Fibroblast of upper back skin (primary cell): ENCODE data around the gene SEL1L.
"Not testable (repeated sequence)": the region's sequence is repeated elsewhere in the genome, so short reads cannot be mapped to it uniquely, and the experiment has no call there.

Experiments used
- DNase-seq: peaks from one replicate; pipeline ENCODE4 v3.0.0-alpha.2; 2013

Gene SEL1L

DNA sequence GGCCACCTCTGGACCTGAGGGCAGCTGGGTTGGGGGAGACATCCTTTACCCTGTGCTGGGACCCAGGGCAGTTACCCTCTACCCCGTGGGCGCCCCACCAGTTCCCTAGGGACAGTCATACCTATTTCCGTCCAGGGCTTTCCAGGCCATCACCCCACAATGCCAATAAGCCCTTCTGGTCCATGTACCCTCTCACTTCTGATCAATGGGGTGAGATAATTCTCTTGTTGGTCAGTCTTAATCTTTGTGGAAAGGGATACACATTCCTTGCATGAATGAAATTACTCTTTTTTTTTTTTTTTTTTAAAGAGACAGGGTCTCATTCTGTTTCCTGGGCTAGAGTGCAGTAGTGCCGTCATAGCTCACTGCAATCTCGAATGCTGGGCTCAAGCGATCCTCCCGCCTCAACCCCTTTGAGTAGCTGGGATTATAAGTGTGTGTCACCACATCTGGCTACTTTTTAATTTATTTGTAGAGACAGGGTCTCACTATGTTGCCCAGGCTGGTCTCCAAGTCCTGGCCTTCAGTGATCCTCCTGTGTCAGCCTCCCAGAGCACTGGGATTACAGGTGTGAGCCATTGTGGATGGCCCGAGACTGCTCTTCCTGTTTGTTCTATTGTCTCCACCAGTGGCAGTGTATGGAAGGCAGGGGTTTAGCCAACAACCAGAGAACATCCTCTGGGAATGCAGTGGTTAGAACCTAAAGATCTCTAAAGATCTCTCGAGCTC is 87.2 kb downstream of the SEL1L start:
- no peak for DNase-seq

DNA sequence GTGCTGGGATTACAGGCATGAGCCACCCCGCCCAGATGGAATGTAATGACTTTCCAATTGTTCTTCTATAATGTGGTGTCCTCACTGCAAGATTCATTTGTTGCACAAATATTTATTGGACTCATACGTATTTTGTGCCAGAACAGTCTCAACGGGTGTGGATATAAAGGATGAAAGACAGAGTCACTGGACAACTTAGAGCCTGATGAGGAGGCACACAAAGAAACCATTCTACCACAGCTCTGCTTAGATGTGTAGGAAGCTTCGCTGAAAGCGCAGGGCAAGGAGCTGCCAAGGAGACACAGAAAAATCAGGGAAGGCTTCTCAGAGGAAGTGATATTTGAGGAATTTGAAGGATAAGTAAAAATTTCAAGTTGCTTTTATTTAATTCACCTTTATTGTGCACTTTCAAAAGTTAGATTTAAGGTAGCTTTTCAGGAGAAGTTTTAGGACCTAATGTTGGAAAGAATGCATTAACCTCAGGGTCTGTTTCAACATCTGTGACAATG is 92.0 kb downstream of the SEL1L start:
- no peak for DNase-seq

DNA sequence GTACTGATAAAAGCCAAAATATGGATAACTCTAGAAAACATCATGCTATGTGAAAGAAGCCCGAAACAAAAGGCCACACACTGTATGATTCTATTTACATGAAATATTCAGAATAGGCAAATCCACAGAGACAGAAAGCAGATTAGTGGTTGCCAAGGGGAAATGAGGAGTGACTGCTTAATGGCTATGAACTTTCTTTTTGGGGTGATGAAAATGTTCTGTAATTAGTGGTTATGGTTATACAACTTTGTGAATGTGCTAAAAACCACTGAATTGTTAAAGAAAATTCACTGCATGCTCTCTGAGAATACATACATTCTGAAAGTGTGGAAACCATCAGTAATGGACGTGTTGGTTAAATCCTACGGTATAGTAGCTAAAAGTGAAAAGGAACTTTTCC is 93.6 kb downstream of the SEL1L start:
- DNase-seq = no peak

DNA sequence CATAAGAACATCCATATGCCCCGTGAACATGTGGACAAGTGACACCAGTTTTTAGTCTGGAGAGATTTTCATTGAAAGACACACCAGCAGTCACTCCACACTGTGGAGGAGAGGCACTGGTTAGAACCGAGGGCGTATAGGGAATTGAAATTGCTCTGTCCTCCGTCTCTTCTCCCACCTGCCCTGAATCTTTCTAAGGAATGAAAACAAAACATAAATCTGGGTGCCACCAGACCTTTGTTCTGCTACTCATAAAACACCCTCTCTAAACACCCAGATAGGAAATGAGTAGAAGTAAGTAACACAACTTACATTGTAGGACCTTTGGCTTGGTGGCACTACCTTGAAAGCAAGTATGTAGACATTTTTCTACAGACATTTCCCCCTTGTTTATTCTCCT is 96.4 kb downstream of the SEL1L start:
- no peak for DNase-seq

DNA sequence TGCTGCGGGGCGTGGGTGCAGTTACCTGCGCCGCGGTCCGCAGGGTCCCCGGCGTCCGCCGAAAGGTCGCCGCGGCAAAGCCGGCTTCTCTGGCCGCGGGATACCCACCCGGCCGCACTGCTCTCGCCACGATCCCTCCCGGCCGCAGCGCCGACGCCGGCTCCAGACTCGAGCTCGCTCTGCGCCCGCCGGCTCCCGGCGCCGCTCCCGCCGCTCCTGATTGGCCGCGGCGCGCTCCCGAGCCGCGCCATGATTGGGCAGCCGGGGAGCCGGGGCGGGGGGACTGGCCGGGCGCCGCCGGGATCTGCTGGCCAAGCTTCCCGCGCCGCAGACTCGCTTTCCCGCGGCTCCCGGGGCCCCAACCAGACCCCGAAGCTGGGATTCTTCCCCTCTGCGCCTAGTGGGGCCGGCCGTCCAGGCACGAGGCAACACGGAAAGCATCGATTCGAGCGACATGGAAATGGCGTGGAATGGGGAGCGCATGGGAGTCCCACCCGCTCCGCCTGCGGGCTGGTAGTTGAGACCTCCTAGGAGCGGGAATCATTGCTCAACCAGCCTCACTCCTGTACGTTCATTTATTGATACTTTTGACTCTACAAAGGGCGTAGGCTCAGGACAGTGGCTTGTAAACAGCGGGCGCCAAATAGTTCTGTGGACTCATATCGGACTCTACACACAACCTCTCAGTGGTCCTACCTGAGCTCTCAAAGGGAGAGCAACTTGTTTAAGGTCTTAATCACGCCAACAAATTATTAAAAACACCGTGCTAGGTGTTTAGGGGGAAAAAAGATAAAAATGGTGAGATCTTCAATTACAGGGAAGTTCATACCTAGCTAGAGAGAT is 97.1 kb downstream of the SEL1L start:
- DNase-seq = peak; percentile 51

DNA sequence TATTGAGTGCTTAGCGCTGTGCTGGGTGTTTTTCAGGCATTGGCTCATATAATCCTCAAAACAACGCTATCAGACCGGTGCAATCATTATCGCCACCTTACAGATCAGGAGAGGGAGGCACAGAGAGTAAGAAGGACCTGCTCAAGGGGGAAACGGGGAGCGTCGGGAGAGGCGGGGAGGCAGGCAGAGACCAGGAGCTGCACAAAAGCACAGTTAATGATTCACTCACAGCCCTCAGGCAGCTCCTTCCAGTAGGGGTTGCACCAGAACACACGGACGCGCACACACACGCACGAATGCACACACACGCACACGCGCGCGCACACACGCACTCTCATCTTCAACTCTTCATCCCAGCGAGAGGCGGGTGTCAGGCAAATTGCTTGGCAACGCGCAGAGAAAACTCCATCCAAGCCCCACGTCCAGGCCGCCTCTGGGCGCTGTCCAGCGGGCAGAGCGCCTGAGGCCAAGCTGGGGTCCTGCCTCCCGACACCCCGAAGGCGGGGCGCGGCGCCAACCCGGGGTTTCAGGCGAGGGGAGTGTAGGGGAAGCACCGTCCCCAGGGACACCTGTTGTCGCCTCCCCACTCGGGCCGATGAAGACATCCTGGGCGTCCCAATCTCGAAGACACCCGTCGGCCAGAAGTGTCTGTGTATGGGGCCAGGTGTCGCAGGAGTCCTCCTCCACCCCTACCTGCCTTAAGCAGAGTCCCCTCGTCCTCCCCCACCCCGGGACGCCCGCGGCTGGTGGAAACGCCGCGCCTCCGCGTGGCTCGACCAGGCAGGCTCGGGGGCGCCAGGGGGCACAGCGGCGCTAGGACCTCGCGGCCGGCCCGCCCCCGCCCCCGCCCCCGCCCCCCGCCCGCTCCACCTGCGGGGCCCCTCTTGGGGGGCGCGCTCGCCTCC is 98.0 kb downstream of the SEL1L start:
- DNase-seq = peak; percentile 8

DNA sequence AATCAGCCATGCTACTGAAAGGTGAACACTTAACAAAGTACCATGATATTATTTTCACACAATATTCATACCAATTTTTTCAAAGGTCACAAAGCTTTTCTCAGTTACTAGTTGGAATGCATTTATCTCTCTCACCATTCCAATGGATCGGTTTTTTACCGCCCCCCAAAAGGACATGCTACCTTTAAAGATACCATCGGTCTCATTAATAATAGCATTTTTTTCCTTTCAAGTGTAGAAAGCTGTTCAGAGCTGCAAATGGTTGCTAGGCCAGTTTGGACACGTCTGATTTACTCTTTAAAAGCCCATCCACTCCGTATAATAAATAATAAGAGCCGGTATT is 98.6 kb downstream of the SEL1L start:
- DNase-seq = no peak

DNA sequence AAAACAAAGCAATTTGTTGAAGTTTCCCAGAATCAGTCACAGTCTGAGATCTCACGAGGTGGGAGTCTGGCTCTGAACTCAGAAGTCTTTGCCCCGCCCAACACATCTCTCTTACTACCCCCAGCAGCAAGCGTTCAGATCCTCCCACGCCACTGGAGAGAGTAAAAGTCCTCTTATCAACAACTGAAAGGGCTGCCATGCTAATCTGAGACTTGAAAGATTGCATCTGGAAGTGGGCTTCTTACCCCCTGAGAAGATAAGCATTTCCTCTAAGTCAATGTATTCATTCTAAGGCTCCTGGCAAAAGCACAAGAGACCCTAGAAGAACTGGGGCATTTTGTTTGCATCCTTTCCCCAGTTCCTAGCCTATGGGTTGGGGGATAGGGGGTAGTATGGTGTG is 99.4 kb downstream of the SEL1L start:
- DNase-seq = no peak

DNA sequence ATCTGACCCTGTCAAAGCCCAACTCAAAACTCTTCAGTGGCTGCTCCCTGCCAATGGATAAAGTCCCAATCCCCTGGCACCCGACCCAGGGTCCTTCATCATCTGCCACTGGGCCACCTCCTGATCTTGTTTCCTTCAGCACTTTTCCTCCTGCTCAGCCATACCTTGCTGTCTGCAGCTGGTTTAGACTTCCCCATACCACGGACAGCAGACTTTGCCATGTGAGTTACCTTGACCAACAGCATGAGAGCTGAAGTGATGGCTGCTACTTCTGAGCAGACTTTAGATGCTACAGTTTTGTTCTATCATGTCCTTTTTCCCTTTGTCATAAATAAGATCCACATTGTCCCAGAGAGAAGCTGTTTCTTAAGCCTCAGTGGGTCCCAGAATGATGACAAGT is 100.3 kb downstream of the SEL1L start:
- no peak for DNase-seq

DNA sequence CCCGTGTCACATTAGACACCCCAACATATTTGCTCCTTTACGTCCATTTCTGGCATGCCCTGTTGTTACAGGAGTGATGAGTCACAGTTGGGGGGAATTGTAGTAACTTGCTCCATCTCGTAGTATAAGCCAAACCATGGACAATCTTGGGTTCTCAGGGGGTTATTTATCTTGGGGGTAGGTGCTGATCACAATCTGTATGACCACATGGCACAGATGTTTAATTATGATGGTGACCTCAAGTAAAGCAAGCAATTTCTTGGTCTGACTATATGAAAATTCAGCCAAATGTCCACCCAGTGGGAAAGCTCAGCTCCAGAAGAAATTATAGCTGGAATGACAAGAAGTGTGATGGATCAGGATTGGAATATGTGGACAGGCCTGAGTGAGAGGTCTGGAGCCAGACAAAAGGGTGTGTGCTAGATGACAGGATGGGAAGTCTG is 101.4 kb downstream of the SEL1L start:
- peak; percentile 9 for DNase-seq

DNA sequence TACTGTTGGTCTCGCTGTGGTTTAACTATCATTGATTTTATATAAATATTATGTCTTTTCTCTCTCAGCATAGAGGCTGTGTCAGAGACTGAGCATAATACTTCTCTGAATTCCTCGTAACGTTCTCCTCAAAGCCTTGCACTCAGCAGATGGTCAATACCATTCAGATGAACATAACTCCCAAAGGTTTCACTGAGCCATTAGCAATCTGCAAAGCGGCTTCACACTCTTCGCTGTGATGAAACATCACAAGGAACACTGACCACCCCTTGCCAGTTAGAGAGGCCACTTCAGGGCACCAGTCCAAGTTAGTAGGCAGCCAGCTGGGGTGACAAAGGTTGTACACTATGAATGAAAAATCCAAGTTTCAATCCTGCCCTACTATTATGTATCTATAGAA is 103.4 kb downstream of the SEL1L start:
- no peak for DNase-seq

DNA sequence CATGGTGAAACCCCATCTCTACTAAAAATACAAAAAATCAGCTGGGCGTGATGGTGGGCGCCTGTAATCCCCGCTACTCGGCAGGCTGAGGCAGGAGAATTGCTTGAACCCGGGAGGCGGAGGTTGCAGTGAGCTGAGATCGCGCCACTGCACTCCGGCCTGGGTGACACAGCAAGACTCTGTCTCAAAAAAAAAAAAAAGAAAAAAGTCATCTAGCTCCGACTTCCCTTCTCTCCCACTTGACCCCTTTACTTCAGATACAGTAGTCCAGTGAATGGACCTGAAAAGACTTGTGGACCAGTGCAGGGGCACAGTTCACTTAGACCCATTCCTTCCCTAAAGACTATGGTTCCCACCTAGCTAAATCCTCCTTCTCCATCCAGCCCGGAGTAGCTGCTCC is 103.9 kb downstream of the SEL1L start:
- not testable (repeated sequence) for DNase-seq

DNA sequence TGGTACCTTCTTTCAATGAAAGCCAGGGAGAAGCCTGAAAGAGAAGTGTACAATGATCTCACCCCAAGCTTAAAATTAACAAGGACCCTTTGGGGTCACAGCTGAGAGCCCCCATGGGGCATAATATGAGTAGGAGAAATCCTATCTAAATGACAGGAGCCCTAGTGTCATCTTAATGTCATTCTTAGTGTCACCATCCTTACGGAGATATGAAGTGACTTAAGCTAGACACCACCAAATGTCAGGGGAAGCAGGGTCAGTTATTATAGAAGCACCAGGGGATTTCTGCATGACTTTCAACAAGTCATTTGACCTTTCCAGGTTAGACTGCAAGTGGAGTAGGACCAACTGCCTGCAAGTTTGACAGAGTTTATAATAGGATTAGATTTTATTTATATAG is 104.6 kb downstream of the SEL1L start:
- no peak for DNase-seq

DNA sequence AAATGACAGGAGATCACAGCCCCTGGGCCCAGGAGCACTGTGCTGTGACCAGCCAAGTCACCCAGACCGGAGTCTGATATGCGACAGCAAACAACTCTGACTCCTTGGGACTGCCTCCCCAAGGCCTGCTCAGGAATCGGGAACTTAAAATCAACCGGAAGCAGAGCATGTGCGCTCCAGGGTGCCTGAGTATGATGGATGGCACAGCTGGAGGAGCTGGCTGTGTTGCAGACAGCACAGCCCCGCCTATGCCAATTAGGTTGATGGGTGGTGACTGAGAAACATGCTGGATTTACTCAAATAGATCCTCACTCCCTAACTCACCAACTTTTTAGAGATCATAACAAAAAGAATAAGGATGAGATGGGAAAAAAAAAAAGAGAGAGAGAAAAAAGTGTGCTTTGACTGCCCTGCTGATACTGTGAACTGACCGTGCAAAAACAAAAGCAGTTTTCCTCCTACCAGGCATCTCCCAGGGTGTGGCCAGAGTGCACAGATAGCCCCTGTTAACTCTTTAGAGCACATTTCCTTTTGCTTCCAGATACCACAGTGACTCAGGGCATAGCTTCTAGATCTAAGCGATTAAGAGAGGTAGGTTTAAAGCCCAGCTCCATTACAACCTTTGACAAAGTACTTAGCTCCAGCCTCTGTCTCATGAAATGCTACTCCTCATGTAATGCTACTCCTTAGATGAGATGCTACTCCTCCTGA is 106.2 kb downstream of the SEL1L start:
- DNase-seq = no peak

DNA sequence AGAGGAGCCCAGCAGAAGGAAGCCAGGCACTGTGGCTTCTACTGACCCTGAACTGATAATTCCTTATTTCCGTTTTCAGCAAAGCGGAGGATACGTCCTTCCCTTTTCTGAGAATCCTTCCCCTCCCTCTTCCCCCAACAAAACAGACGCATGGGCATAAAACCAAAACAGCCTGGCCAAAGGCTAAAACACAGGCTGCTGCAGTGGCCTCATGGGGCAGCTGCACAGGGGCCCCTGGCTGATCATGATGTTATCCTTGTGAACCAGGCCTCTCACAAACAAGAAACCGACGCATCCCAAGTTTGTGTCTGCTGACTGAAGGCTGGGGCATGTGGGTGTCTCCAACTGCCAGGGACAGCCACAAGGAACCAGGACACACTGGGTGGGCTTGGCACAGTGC is 110.1 kb downstream of the SEL1L start:
- DNase-seq = no peak
